Liver (tissue), 3 donors: ENCODE measurements around the gene UBR1.

Experiments
- ATF3 ChIP-seq: IDR thresholded peaks from 2 replicates; pipeline ENCODE4 v1.6.1; 2016; ENCODE audit warnings: antibody characterized with exemption
- CTCF ChIP-seq: fragments of 150-350 bp; IDR thresholded peaks from 2 replicates; pipeline ENCODE4 v1.5.1; 2017; ENCODE audit warnings: improper control_type of control experiment, low read depth, low read length; ENCODE audit not compliant: missing input control
- EGR1 ChIP-seq, 2 donors: IDR thresholded peaks; 2 replicates each; pipeline ENCODE4 v1.6.1; 2016 to 2018; ENCODE audit warnings: antibody characterized with exemption in 2 of 2, low read depth in 2 of 2
- GABPA ChIP-seq, 2 donors: IDR thresholded peaks in 1 of 2; conservative IDR thresholded peaks in 1 of 2; 2 replicates each; pipeline ENCODE4 v1.6.1; 2016; ENCODE audit warnings: antibody characterized with exemption in 2 of 2, mild to moderate bottlenecking in 1 of 2, moderate library complexity in 1 of 2
- HNF4A ChIP-seq, 2 donors: conservative IDR thresholded peaks; 2 replicates each; pipeline ENCODE4 v1.6.1; 2016; ENCODE audit warnings: antibody characterized with exemption in 2 of 2, mild to moderate bottlenecking in 2 of 2
- JUND ChIP-seq, 2 donors: IDR thresholded peaks; 2 replicates each; pipeline ENCODE4 v1.6.1; 2016; ENCODE audit warnings: antibody characterized with exemption in 2 of 2
- MAX ChIP-seq: IDR thresholded peaks from 2 replicates; pipeline ENCODE4 v1.6.1; 2016; ENCODE audit warnings: antibody characterized with exemption
- RAD21 ChIP-seq, 2 donors: IDR thresholded peaks; 2 replicates each; pipeline ENCODE4 v1.6.1; 2016; ENCODE audit warnings: antibody characterized with exemption in 2 of 2, mild to moderate bottlenecking in 2 of 2
- REST ChIP-seq: IDR thresholded peaks from 2 replicates; pipeline ENCODE4 v1.6.1; 2016; ENCODE audit warnings: antibody characterized with exemption, mild to moderate bottlenecking
- SP1 ChIP-seq: IDR thresholded peaks from 2 replicates; pipeline ENCODE4 v1.6.1; 2018; ENCODE audit warnings: antibody characterized with exemption, mild to moderate bottlenecking
- TAF1 ChIP-seq: conservative IDR thresholded peaks from 2 replicates; pipeline ENCODE4 v1.6.1; 2016; ENCODE audit warnings: antibody characterized with exemption, mild to moderate bottlenecking
- YY1 ChIP-seq: IDR thresholded peaks from 2 replicates; pipeline ENCODE4 v1.6.1; 2016; ENCODE audit warnings: antibody characterized with exemption, mild to moderate bottlenecking
- ZBTB33 ChIP-seq: IDR thresholded peaks from 2 replicates; pipeline ENCODE4 v1.6.1; 2016; ENCODE audit warnings: antibody characterized with exemption
- donor health status: healthy.
- donor health status: healthy.

- no peak for TF ChIP-seq CTCF
- no peak for TF ChIP-seq EGR1 (IDR thresholded peaks at IDR 0.05; ENCODE audit: low read depth in 2 of 2)
- no peak for TF ChIP-seq MAX
- TF ChIP-seq REST: no peak
- no peak for TF ChIP-seq RAD21 (IDR thresholded peaks at IDR 0.05)
- TF ChIP-seq SP1: no peak
- TF ChIP-seq ATF3: no peak
- TF ChIP-seq ZBTB33: no peak
- no peak for TF ChIP-seq TAF1
- no peak for TF ChIP-seq GABPA (IDR thresholded peaks at IDR 0.05 in 1 of 2, conservative IDR thresholded peaks at IDR 0.05 in 1 of 2)
- TF ChIP-seq YY1: no peak
- TF ChIP-seq HNF4A (conservative IDR thresholded peaks at IDR 0.05): no peak
- no peak for TF ChIP-seq JUND (IDR thresholded peaks at IDR 0.05)
These were observed 38.7 kb upstream of the UBR1 start for GRCh38 chr15:43144512-43144911.
